Astrocyte of the cerebellum (primary cell): ENCODE data around the gene CDC14A.

Experiments used
- DNase-seq: peaks from one replicate; pipeline ENCODE4 v3.0.0-alpha.2; 2011; ENCODE audit warnings: low read depth
- H3K4me3 ChIP-seq: 2 replicates; pipeline ENCODE4 v1.5.1; 2011; ENCODE audit warnings: mild to moderate bottlenecking, low read depth, low read length, moderate library complexity
- CTCF ChIP-seq: IDR thresholded peaks from 2 replicates; pipeline ENCODE4 v1.5.1; 2012; ENCODE audit warnings: low read length, low read depth, moderate library complexity, mild to moderate bottlenecking; ENCODE audit errors: missing control alignments
- in situ Hi-C: cut with HindIII; loops from 2 replicates; pipeline ENCODE4 v1.10.0; 2017; ENCODE audit warnings: low sequenced_read_pairs

CDC14A gene

GRCh38 chr1:100347009-100347966 is 5.0 kb upstream of the CDC14A start:
- no peak for DNase-seq
- no peak overlapping the region for H3K4me3 ChIP-seq
- no peak for TF ChIP-seq CTCF
- in situ Hi-C loops = no loop called here

GRCh38 chr1:100348549-100349144 is 3.7 kb upstream of the CDC14A start:
- no peak overlapping the region for H3K4me3 ChIP-seq
- in situ Hi-C loops = no loop called here
- DNase-seq = no peak
- no peak for TF ChIP-seq CTCF

- no peak for TF ChIP-seq CTCF
- no peak overlapping the region for H3K4me3 ChIP-seq
- in situ Hi-C loops = no loop called here
- DNase-seq = no peak
These were observed 3.1 kb upstream of the CDC14A start for GRCh38 chr1:100349246-100349645.

GRCh38 chr1:100350787-100351094 is 1.6 kb upstream of the CDC14A start:
- in situ Hi-C loops = no loop called here
- H3K4me3 ChIP-seq = peak overlapping the region; percentile 96
- TF ChIP-seq CTCF = no peak
- no peak for DNase-seq

GRCh38 chr1:100351095-100351887 is 1.0 kb upstream of the CDC14A start:
- peak; percentile 9 for TF ChIP-seq CTCF
- in situ Hi-C loops = no loop called here
- H3K4me3 ChIP-seq = peak overlapping the region; percentile 96
- peak; percentile 61 for DNase-seq

GRCh38 chr1:100353071-100353801 is 930 bp downstream of the CDC14A start:
- DNase-seq = no peak
- TF ChIP-seq CTCF = no peak
- H3K4me3 ChIP-seq = peak overlapping the region; percentile 96
- in situ Hi-C loops = no loop called here
